Activated naive CD8-positive, alpha-beta T cell treated with anti-CD3 and anti-CD28 coated beads, Interleukin-2, amount 50 U/mL, for 24 hours (primary cell): ENCODE data around the gene IL7R.

Experiments used
- ATAC-seq: fragments of 150-1000 bp; cut with Tn5 transposase; one replicate; pipeline ENCODE4 v1.10.0; 2021
- DNase-seq: peaks from one replicate; pipeline ENCODE4 v3.0.0; 2021
- H3K27ac Mint-ChIP-seq: one replicate; pipeline ENCODE4 v1.8.0; 2021; ENCODE audit warnings: mild to moderate bottlenecking, mixed read lengths
- H3K27me3 Mint-ChIP-seq: one replicate; pipeline ENCODE4 v1.8.0; 2021; ENCODE audit warnings: mixed read lengths
- H3K36me3 Mint-ChIP-seq: one replicate; pipeline ENCODE4 v1.8.0; 2021; ENCODE audit warnings: low read depth, mixed read lengths
- H3K4me1 Mint-ChIP-seq: one replicate; pipeline ENCODE4 v1.8.0; 2021; ENCODE audit warnings: mixed read lengths
- H3K4me3 Mint-ChIP-seq: one replicate; pipeline ENCODE4 v1.8.0; 2021; ENCODE audit warnings: mild to moderate bottlenecking, moderate library complexity, mixed read lengths
- H3K9me3 Mint-ChIP-seq: one replicate; pipeline ENCODE4 v1.8.0; 2021; ENCODE audit warnings: mixed read lengths

The IL7R gene

DNA sequence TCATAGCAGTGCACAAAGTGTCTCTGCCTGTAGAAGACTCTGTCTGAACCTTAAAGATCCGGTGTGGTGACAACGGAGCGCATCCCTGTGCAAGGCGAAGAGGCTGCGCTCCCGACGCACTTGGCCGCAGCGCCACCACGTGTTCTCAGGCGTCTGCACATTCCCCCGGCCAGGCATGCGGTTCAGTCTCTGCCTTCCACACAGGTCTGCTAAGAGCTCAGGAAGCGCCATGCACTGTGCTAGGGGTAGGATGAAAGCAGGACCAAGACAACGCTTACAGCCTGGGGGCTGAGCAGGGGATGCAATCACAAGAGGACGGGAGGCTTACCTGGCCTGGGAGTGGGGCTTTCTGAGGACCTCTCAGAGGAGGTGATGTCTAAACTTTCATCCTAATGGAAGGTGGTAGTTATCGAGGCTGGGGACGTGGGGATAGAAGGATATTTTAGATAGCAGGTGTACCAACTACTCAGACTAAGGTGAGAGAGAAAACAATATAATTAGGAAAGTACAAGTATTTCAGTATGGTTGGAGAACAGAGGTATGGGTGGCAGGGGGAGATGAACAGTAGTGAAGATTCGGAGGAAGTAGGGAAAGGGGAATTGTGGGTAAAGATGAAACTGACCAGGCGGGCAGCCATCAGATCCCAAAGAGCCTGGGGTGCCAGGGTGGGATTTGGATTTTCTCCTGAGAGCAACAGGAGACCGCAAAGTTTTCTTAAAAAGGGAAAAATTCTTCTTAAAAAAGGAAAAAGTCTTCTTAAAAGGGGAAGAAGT is 68.4 kb downstream of the IL7R start:
- Mint-ChIP-seq H3K27ac (peak overlapping the region; percentile 85), H3K4me1 (peaks cover 52% of the 10 kb centered on the region), H3K27me3 (no peaks in the 10 kb centered on the region), H3K36me3 (no peaks in the 10 kb centered on the region), H3K4me3 (peak overlapping the region; percentile 69), H3K9me3 (no peaks in the 10 kb centered on the region)
- peak; percentile 86 for ATAC-seq
- DNase-seq = peak; percentile 86

GRCh38 chr5:35926389-35927051 is 69.8 kb downstream of the IL7R start:
- ATAC-seq (peak; percentile 48), DNase-seq (peak; percentile 74)
- no peak overlapping the region for H3K27ac Mint-ChIP-seq
- H3K27me3 Mint-ChIP-seq = peaks cover 2% of the 10 kb centered on the region
- no peaks in the 10 kb centered on the region for H3K36me3 Mint-ChIP-seq
- no peaks in the 10 kb centered on the region for H3K9me3 Mint-ChIP-seq
- peak overlapping the region; percentile 39 for H3K4me3 Mint-ChIP-seq
- H3K4me1 Mint-ChIP-seq = peaks cover 44% of the 10 kb centered on the region
